ENCODE results near the gene IDH3G.

IDH3G gene

DNA sequence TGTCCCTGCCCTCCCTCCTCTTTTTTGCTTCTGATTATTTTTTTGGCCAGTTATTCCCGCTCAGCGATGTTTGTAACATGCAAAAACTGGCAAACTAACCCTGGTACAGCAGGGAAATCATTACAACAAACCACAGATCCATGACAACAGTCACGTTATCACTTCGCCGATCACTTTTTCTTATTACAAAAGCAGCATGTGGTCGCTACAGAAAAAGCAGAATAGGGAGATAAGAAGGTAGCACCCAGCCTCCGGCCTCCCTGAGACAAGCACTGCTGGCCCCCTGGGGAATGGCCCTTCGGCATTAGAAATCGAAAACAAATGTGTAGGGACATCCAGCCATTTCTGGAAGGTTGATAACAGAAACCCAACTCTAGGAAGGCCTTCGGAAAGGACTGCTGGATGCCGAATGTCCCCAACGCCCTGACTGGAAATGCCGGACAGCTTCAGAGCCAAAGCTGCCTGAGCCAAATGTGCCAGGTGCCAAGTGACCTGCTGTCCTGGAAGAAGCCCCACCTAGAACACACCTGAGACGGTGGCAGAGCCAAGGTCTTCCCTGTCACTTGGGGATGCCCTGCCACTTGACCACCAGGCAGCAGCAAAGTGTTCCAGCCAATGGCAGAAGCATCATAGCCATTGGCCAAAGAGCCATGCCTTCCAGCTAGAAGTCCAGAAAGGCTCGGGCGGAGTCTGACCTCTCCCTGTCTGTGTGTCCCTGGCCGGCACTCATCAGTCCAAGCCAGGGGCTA lies 2.9 kb downstream of the IDH3G start:
- peaks cover 15 to 18% of the 10 kb centered on the region in 2 donors for H3K4me1 Mint-ChIP-seq (ENCODE audit: low read depth in 2 of 2)
- peaks cover 31% of the 10 kb centered on the region for H3K36me3 Mint-ChIP-seq (ENCODE audit: insufficient read depth)
- no peak overlapping the region for H3K4me3 Mint-ChIP-seq
- no peak overlapping the region for H3K27ac Mint-ChIP-seq
- DNase-seq (no peak), ATAC-seq (replicated peaks) (no peak)
- H3K9me3 Mint-ChIP-seq = no peaks in the 10 kb centered on the region
- no peaks in the 10 kb centered on the region for H3K27me3 Mint-ChIP-seq

- Mint-ChIP-seq H3K4me1 (ENCODE audit: low read depth in 2 of 2) (peaks cover 6 to 7% of the 10 kb centered on the region in 2 donors), H3K4me3 (no peak overlapping the region), H3K36me3 (ENCODE audit: insufficient read depth) (peaks cover 28% of the 10 kb centered on the region), H3K27me3 (no peaks in the 10 kb centered on the region), H3K27ac (no peak overlapping the region), H3K9me3 (no peaks in the 10 kb centered on the region)
- ATAC-seq (replicated peaks) = no peak
- DNase-seq = no peak
Observed at GRCh38 chrX:153789654-153790053, 4.5 kb downstream of the IDH3G start.

DNA sequence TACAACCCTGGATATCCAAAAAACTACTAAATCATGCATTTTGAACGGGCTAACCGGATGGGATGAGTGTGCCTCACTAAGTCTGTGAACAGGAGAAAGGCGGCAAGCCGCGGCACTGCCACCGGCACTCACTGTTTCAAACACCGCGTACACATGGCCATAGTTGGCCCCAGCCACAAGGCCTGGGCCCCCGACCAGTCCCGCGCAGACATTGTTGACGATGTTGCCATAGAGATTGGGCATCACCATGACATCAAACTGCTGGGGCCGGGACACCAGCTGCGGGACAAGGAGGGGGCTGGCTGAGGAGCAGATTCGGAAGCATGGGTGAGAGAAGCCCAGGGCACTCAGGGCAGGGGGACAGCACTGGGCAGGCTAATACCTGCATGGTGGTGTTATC lies 7.5 kb downstream of the IDH3G start:
- ATAC-seq (replicated peaks) (no peak), DNase-seq (no peak)
- peaks cover 20% of the 10 kb centered on the region for H3K36me3 Mint-ChIP-seq (ENCODE audit: insufficient read depth)
- H3K4me1 Mint-ChIP-seq (ENCODE audit: low read depth in 2 of 2) = no peaks in the 10 kb centered on the region
- no peak overlapping the region for H3K4me3 Mint-ChIP-seq
- H3K9me3 Mint-ChIP-seq = no peaks in the 10 kb centered on the region
- no peak overlapping the region for H3K27ac Mint-ChIP-seq
- no peaks in the 10 kb centered on the region for H3K27me3 Mint-ChIP-seq

DNA sequence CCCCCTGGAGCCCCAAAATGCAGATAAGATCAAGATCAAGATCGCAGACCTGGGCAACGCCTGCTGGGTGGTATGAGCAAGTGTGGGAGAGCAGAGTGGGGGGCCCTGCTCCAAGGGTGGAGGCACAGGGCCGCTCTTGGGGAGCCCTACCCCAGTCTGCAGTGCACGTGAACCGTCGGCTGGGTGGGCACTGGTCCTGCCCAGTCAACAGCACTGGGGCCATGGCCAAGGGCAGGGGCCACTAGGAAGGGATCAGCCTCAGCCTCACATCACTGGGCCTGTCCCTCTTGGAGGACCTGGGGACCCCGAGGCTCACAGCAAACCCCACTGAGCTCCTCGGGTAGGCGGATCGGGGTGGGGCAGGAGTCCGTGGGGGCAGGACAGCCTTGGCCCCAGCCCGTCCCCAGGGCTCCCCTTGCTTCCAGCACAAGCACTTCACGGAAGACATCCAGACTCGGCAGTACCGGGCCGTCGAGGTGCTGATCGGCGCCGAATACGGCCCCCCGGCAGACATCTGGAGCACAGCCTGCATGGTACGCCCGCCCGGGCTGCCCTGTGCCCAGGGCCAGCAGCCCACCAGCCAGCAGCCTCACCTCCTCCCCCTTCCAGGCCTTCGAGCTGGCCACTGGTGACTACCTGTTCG lies 9.7 kb downstream of the IDH3G start:
- H3K27me3 Mint-ChIP-seq = peaks cover 7 to 12% of the 10 kb centered on the region in 2 donors
- DNase-seq (no peak), ATAC-seq (replicated peaks) (no peak)
- no peaks in the 10 kb centered on the region for H3K9me3 Mint-ChIP-seq
- H3K4me1 Mint-ChIP-seq (ENCODE audit: low read depth in 2 of 2) = peaks cover 0 to 6% of the 10 kb centered on the region in 2 donors
- H3K36me3 Mint-ChIP-seq (ENCODE audit: insufficient read depth) = peaks cover 14% of the 10 kb centered on the region
- H3K27ac Mint-ChIP-seq = no peak overlapping the region
- H3K4me3 Mint-ChIP-seq = no peak overlapping the region

- H3K36me3 Mint-ChIP-seq (ENCODE audit: insufficient read depth) = peaks cover 14% of the 10 kb centered on the region
Observed at GRCh38 chrX:153783378-153784013, 10.7 kb downstream of the IDH3G start.

DNA sequence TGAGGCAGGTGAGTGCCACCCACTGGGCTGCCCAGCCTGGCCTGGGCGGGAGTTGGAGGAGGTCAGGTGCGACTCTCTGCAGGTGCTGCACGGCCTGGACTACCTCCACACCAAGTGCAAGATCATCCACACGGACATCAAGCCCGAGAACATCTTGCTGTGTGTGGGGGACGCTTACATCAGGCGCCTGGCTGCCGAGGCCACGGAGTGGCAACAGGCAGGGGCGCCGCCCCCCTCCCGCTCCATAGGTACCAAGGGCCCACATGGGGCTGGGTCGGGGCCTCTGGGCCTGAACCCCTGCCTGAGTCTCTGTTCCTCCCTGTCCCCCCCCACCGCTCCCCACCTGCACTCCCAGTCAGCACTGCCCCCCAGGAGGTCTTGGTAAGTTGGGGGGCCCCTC lies 11.3 kb downstream of the IDH3G start:
- peaks cover 14% of the 10 kb centered on the region for H3K36me3 Mint-ChIP-seq (ENCODE audit: insufficient read depth)
- no peaks in the 10 kb centered on the region for H3K9me3 Mint-ChIP-seq
- H3K4me1 Mint-ChIP-seq (ENCODE audit: low read depth in 2 of 2) = peaks cover 0 to 6% of the 10 kb centered on the region in 2 donors
- no peak for DNase-seq
- peaks cover 7 to 13% of the 10 kb centered on the region in 2 donors for H3K27me3 Mint-ChIP-seq
- no peak overlapping the region for H3K4me3 Mint-ChIP-seq
- no peak overlapping the region for H3K27ac Mint-ChIP-seq
- no peak for ATAC-seq (replicated peaks)

More at GRCh38 chrX:153783378-153784013, 10.7 kb downstream of the IDH3G start:
- H3K27ac Mint-ChIP-seq = no peak overlapping the region
- ATAC-seq (replicated peaks) (no peak), DNase-seq (no peak)
- peaks cover 0 to 6% of the 10 kb centered on the region in 2 donors for H3K4me1 Mint-ChIP-seq (ENCODE audit: low read depth in 2 of 2)
- H3K9me3 Mint-ChIP-seq = no peaks in the 10 kb centered on the region
- no peak overlapping the region for H3K4me3 Mint-ChIP-seq
- peaks cover 7 to 13% of the 10 kb centered on the region in 2 donors for H3K27me3 Mint-ChIP-seq

DNA sequence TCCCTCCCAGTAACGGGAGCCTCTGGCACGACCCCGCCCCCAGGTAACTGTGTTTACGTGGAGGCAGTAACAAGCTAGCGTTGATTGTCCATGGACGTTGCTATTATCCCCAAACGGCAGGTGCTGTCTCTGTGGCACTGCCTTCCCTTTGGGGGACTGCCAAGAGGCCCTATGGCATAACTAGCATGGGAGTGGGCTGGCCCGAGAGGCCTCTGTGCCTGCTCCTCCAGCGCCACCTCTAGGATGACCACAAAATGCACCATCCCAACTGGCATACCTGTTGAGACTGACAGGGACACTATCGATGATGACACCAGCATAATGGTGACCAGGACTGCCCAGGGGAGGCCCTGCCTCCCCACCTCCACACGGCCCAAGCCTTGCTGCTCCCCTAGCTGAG lies 11.9 kb downstream of the IDH3G start:
- DNase-seq = no peak
- no peak for ATAC-seq (replicated peaks)
- no peak overlapping the region for H3K27ac Mint-ChIP-seq
- H3K27me3 Mint-ChIP-seq = peaks cover 7 to 13% of the 10 kb centered on the region in 2 donors
- H3K4me3 Mint-ChIP-seq = no peak overlapping the region
- peaks cover 10% of the 10 kb centered on the region for H3K36me3 Mint-ChIP-seq (ENCODE audit: insufficient read depth)
- H3K9me3 Mint-ChIP-seq = no peaks in the 10 kb centered on the region
- H3K4me1 Mint-ChIP-seq (ENCODE audit: low read depth in 2 of 2) = peaks cover 0 to 6% of the 10 kb centered on the region in 2 donors

DNA sequence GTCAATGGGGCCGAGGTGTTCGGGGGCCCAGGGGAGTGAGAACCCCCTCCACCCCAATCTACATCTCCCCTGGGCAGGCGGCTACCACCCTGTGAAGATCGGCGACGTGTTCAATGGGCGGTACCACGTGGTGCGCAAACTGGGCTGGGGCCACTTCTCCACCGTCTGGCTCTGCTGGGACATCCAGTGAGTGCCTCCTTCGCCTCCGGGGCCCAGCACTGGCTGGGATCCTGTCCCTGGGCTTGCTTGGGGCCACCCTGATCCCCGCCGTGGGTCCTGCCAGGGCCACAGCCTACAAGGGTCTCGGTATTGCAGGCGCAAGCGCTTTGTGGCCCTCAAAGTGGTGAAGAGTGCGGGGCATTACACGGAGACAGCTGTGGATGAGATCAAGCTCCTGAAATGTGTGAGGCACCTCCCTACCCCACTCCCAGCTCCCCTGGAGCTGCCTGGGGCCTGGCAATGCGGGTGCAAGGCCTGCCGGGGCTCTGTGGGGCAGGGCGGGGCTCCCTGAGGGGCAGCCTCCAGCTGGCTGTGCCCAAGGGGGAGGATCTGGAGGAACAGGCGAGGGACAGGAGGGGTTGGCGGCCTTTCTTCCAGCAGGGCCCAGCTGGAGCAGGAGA lies 12.6 kb downstream of the IDH3G start:
- peaks cover 8% of the 10 kb centered on the region for H3K36me3 Mint-ChIP-seq (ENCODE audit: insufficient read depth)
- no peak overlapping the region for H3K4me3 Mint-ChIP-seq
- no peak overlapping the region for H3K27ac Mint-ChIP-seq
- no peak for DNase-seq
- ATAC-seq (replicated peaks) = no peak
- peaks cover 7 to 13% of the 10 kb centered on the region in 2 donors for H3K27me3 Mint-ChIP-seq
- no peaks in the 10 kb centered on the region for H3K9me3 Mint-ChIP-seq
- peaks cover 0 to 6% of the 10 kb centered on the region in 2 donors for H3K4me1 Mint-ChIP-seq (ENCODE audit: low read depth in 2 of 2)

DNA sequence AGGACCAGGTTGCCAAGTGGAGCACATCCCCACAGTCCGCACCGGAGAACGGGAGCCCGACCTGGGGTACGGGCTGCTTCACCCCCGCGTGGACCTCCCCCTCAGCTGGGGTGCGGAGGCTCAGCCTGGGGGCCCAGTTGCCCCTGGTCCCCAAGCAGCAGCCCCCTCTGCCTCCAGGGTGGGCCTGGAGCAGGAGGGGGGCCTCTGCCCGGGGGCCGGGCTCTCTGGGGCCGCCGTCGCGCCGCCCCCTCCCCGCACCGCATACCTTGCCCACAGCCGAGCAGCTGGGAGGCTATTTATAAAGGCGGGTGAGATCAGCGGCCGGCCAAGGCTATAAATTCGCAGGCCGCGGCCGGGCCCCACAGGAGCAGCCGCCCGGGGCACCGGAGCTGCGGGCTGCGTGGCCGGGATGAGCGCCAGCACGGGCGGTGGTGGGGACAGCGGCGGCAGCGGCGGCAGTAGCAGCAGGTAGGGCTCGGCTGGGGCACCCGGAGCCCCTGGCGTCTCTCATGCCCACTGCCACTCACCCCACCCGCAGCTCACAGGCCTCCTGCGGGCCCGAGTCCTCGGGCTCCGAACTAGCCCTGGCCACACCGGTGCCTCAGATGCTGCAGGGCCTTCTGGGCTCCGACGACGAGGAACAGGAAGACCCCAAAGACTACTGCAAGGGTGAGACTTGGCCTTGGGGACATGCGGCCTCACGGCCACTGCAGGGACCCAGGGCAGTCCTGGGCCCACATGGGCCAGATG lies 13.3 kb downstream of the IDH3G start, which contains the start of gene SRPK3:
Gene SRPK3 (plus strand): TSS at position 364 of the 750 bp plus-strand sequence. CDS start 46 bp downstream, at position 410.
- ATAC-seq (replicated peaks) = no peak
- no peak within 1 kb of the TSS for H3K27ac Mint-ChIP-seq
- H3K4me1 Mint-ChIP-seq (ENCODE audit: low read depth in 2 of 2) = peaks cover 0 to 6% of the 10 kb centered on the region in 2 donors
- no peaks in the 10 kb centered on the region for H3K9me3 Mint-ChIP-seq
- H3K27me3 Mint-ChIP-seq = peaks cover 7 to 13% of the 10 kb centered on the region in 2 donors
- no peak within 1 kb of the TSS for H3K4me3 Mint-ChIP-seq
- peaks cover 3% of the 10 kb centered on the region for H3K36me3 Mint-ChIP-seq (ENCODE audit: insufficient read depth)
- no peak for DNase-seq

DNA sequence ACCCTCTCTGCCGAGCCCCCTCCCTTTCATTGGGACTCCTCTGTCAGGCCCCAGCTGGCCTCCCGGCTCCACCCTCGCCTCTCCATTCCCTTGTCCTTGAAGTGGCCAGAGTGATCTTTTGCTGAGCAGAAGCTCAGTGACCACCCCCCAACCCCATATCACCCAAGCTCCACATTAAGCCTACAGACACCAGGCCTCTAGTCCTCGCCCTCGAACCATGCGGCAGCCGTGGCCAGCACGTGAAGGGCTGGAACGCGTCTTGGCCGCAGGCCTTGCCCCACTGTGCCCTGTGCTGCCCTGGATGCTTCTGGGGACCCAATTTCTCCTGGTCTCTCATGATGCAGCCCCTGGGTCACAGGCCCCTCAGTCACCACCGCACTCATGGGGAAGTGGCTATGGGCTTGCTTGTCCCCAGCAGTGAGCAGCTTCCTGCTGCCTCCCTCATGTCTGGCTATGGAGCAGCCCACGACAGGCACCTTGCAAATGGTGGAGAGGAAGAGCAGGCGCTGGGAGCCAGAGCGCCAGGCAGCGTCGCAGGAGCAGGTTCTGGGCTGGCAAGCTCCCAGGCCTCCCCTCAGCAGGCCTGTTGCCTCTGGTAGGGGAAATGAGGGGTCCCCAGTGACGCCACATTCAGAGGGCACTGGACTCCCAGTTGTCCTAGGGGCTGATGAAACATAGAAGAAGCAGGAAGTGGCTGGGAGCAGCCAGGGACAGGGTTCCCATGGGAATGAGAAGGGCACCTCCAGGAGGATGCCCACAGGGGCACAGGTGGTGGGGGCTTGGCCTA lies 14.1 kb downstream of the IDH3G start:
- peaks cover 3% of the 10 kb centered on the region for H3K36me3 Mint-ChIP-seq (ENCODE audit: insufficient read depth)
- peaks cover 0 to 6% of the 10 kb centered on the region in 2 donors for H3K4me1 Mint-ChIP-seq (ENCODE audit: low read depth in 2 of 2)
- H3K9me3 Mint-ChIP-seq = no peaks in the 10 kb centered on the region
- DNase-seq (no peak), ATAC-seq (replicated peaks) (no peak)
- H3K27me3 Mint-ChIP-seq = peaks cover 7 to 13% of the 10 kb centered on the region in 2 donors
- H3K27ac Mint-ChIP-seq = no peak overlapping the region
- H3K4me3 Mint-ChIP-seq = no peak overlapping the region

DNA sequence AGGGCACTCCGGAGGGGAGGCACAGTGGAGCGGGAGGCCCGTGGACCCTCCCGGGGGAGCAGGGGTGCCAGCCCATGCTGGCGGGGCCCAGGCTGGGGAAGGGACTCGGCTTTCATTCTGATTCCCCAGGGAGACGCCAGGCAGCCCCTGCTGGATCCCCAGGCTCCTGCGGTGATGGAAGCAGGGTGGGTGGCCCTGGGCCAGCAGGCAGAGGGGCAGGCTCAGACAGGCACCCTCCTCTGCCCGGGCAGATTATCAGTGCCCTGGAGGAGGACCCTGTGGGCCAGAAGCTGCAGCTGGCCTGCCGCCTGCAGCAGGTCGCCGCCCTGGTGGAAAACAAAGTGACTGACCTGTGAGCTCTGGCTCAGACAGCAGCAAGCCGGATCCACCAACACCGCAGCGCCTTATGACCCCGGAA lies 15.5 kb downstream of the IDH3G start:
- Mint-ChIP-seq H3K9me3 (no peaks in the 10 kb centered on the region), H3K27ac (no peak overlapping the region), H3K27me3 (peaks cover 7 to 13% of the 10 kb centered on the region in 2 donors), H3K4me1 (ENCODE audit: low read depth in 2 of 2) (peaks cover 0 to 6% of the 10 kb centered on the region in 2 donors), H3K4me3 (no peak overlapping the region), H3K36me3 (ENCODE audit: insufficient read depth) (peaks cover 3% of the 10 kb centered on the region)
- DNase-seq (no peak), ATAC-seq (replicated peaks) (no peak)

DNA sequence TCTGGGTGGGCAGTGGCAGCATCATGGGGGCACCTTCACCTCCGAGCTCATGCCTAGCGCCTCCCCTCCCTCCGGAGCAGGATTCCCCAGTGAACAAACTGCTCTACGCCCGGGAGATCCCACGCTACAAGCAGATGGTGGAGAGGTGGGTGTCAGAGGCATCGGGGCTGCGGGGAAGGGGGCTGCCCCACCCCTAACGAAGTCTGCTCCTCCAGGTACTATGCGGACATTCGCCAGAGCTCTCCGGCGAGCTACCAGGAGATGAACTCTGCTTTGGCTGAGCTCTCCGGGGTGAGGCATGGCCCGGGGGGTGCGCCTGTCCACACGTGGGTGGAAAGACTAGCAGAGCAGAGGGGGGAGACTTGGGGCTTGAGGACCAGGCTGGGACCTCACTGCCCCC lies 16.0 kb downstream of the IDH3G start:
- ATAC-seq (replicated peaks) (no peak), DNase-seq (no peak)
- Mint-ChIP-seq H3K9me3 (no peaks in the 10 kb centered on the region), H3K4me3 (no peak overlapping the region), H3K27me3 (peaks cover 7 to 13% of the 10 kb centered on the region in 2 donors), H3K27ac (no peak overlapping the region), H3K36me3 (ENCODE audit: insufficient read depth) (no peaks in the 10 kb centered on the region), H3K4me1 (ENCODE audit: low read depth in 2 of 2) (peaks cover 0 to 6% of the 10 kb centered on the region in 2 donors)

All from effector memory CD8-positive, alpha-beta T cell (primary cell).